Sigmoid colon (tissue), 4 donors: ENCODE results near the gene CHST8.

Experiments
- CTCF ChIP-seq, 4 experiments: fragments of 450-650 bp in 3 of 4; fragments of 200-600 bp in 1 of 4; IDR thresholded peaks; one replicate each; pipeline ENCODE4 v1.5.1; 2016 to 2019; ENCODE audit warnings: antibody characterized with exemption in 4 of 4, mild to moderate bottlenecking in 3 of 4, moderate library complexity in 2 of 4
- EP300 ChIP-seq, 4 donors: sonication (generic); formaldehyde crosslinking; IDR thresholded peaks; one replicate each; pipeline ENCODE4 v1.6.1; 2017; ENCODE audit warnings: antibody characterized with exemption in 4 of 4
- POLR2A ChIP-seq, 2 donors: fragments of 450-650 bp; IDR thresholded peaks; one replicate each; pipeline ENCODE4 v1.6.1; 2016; ENCODE audit warnings: antibody characterized with exemption in 2 of 2, mild to moderate bottlenecking in 2 of 2, moderate library complexity in 2 of 2
- POLR2AphosphoS5 ChIP-seq, 4 donors: sonication (generic); formaldehyde crosslinking; IDR thresholded peaks; one replicate each; pipeline ENCODE4 v1.6.1; 2017; ENCODE audit warnings: antibody characterized with exemption in 4 of 4

GRCh38 chr19:33777351-33777750, 155.6 kb downstream of the CHST8 start:
- TF ChIP-seq EP300 (IDR thresholded peaks at IDR 0.05), result no peak
- TF ChIP-seq CTCF (IDR thresholded peaks at IDR 0.05), result no peak
- no peak for TF ChIP-seq POLR2A (IDR thresholded peaks at IDR 0.05)
- no peak for TF ChIP-seq POLR2AphosphoS5 (IDR thresholded peaks at IDR 0.05)
